Lower leg skin (tissue), 4 donors: Measurements from ENCODE around the gene SHC3. TPM values are rescaled to one million over a fixed set of nuclear protein-coding genes. Genes with fewer than 3 reads are reported as not detected.

Source experiments
- DNase-seq, 2 donors: peaks; one replicate each; pipeline ENCODE4 v3.0.0-alpha.2; 2019; ENCODE audit warnings: low spot score in 2 of 2
- H3K4me3 ChIP-seq: fragments of 200-600 bp; sonication (generic); 2 replicates; pipeline ENCODE4 v1.5.1; 2017; ENCODE audit warnings: mild to moderate bottlenecking, low read depth; ENCODE audit not compliant: poor library complexity, severe bottlenecking
- CTCF ChIP-seq, 3 donors: fragments of 450-650 bp; IDR thresholded peaks; one replicate each; pipeline ENCODE4 v1.5.1; 2016; ENCODE audit warnings: antibody characterized with exemption in 3 of 3, mild to moderate bottlenecking in 3 of 3, moderate library complexity in 2 of 3
- POLR2A ChIP-seq, 2 donors: fragments of 450-650 bp; IDR thresholded peaks; one replicate each; pipeline ENCODE4 v1.6.1; 2016 to 2017; ENCODE audit warnings: antibody characterized with exemption in 2 of 2, mild to moderate bottlenecking in 1 of 2, moderate library complexity in 1 of 2
- WGBS, 2 donors: methylation state at CpG; one replicate each; pipeline ENCODE4 v1.1.5; 2018; 5-methylcytosine and 5-hydroxymethylcytosine counted together
- intact Hi-C: fragments of 100-400 bp; cut with DNase I; formaldehyde crosslinking; loops from one replicate; pipeline ENCODE4 v1.15.0; 2023; ENCODE audit warnings: low total_unique reads
- total RNA-seq, 4 donors: library from RNA; depleted of rRNA; stranded (reverse); fragments of >200 nt; gene quantifications; one replicate each; pipeline ENCODE4 v1.1.0, GENCODE V29; 2016

Gene SHC3
- total RNA-seq, 4 donors from 2014 or later: 0.49 to 3.7 (median 1.7) TPM

- 69 to 72% methylated on average over 2 of the region's 2 CpGs for WGBS, 2 donors
- TF ChIP-seq CTCF (IDR thresholded peaks at IDR 0.05) (no peak), POLR2A (IDR thresholded peaks at IDR 0.05) (no peak)
- no peak overlapping the region for H3K4me3 ChIP-seq
- intact Hi-C loops: no loop called here
- no peak for DNase-seq
These were observed 10.6 kb upstream of the SHC3 start for GRCh38 chr9:89189215-89189614.

DNA sequence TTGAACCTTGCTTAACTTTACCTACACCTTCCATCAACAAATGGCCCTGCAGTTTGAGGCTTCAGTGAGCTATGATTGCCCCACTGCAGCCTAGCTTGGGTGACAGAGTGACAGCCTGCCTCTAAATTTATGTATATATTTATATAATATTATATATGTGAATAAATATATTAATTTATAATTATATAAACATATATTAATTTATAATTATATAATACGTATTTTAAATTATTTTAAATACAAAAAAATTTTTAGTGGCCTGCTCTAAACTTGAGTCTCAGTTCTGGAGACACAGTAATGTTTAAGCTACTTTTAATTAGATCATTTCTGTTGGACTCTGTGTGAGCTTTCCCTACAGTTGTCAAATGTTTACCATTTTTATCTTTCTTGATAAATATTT lies 9.3 kb upstream of the SHC3 start:
- no peak for DNase-seq
- 85 to 88% methylated on average over 1 of the region's 1 CpG for WGBS, 2 donors
- no peak overlapping the region for H3K4me3 ChIP-seq
- intact Hi-C loops: no loop called here
- no peak for TF ChIP-seq POLR2A (IDR thresholded peaks at IDR 0.05)
- no peak for TF ChIP-seq CTCF (IDR thresholded peaks at IDR 0.05)

DNA sequence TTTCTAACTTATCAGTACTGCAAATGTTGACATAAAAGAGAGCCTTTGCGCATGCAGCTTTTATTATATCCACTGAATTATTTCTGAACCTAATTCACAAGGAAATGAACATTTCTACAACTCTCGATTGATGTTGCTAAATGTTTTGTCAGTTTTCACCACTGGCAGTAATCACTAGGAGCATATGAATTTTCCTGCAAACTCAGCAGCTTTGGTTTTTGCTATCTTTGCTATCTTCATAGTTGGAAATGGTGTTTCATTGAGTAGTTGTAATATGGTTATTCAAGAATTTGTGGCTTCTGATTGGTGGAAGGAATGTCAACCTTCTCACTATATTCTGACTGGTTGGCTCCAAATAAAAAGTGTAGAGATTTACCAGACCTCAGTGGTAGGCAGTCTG lies 8.9 kb upstream of the SHC3 start:
- no peak for TF ChIP-seq POLR2A (IDR thresholded peaks at IDR 0.05)
- TF ChIP-seq CTCF (IDR thresholded peaks at IDR 0.05): no peak
- DNase-seq: no peak
- intact Hi-C loops: no loop called here
- H3K4me3 ChIP-seq: no peak overlapping the region
- WGBS, 2 donors: 84 to 93% methylated on average over 2 of the region's 2 CpGs

DNA sequence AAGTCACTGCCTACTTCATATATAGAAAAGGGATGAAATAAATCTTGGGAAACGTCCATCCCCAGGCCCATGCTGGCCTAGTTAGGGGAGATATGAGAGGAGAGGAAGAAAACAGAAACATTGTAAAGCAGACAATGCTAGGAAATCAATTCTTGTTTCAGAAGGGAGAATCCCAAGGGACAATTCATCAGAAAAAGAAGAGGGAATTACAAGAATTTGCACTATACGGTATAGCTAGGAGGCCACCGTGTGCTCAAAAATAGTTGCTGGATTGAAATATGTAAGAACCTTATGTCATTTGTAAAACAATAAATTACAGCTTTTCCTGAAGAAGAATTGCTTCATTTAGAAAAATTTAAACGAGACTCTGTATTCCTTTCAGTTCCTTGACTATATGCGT lies 8.3 kb upstream of the SHC3 start:
- WGBS, 2 donors: 64 to 76% methylated on average over 5 of the region's 5 CpGs
- no peak for DNase-seq
- H3K4me3 ChIP-seq: no peak overlapping the region
- intact Hi-C loops: no loop called here
- no peak for TF ChIP-seq CTCF (IDR thresholded peaks at IDR 0.05)
- TF ChIP-seq POLR2A (IDR thresholded peaks at IDR 0.05): no peak

DNA sequence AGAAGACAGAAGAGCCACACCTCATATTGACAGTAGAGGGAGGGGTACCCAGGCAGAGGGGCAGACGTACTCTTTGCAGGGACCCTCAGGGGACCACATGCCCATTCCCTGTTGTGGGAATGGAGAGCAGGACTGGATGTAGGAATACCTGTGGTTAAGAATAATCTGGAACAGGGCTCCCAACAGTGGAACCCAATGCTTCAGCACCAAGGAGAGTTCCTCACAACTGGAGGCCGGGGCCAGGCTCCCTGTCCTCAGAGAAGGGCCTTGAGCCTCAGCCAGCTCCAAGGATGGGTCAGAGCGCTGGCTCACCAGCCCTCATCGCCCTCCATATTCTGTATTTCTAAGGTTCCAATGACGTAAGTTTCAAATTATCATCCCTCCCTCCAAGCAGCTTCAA lies 7.4 kb upstream of the SHC3 start:
- intact Hi-C loops: no loop called here
- TF ChIP-seq CTCF (IDR thresholded peaks at IDR 0.05) (no peak), POLR2A (IDR thresholded peaks at IDR 0.05) (no peak)
- WGBS, 2 donors: 74% methylated on average over 5 of the region's 5 CpGs
- no peak for DNase-seq
- no peak overlapping the region for H3K4me3 ChIP-seq

- TF ChIP-seq POLR2A (IDR thresholded peaks at IDR 0.05) (no peak), CTCF (IDR thresholded peaks at IDR 0.05) (no peak)
- 79 to 85% methylated on average over 3 of the region's 3 CpGs for WGBS, 2 donors
- no peak for DNase-seq
- intact Hi-C loops: no loop called here
- H3K4me3 ChIP-seq: no peak overlapping the region
These were observed 4.5 kb upstream of the SHC3 start for GRCh38 chr9:89183146-89183545.
